HEK293 (cell line): ENCODE results near the gene FHIT.

Experiments used
- CTCF ChIA-PET: fragments of 350-600 bp; formaldehyde crosslinking; extraction: SDS; loops from one replicate; lab custom pipeline; 2021; ENCODE audit warnings: antibody characterized with exemption; lab: Yijun Ruan, JAX
- POLR2A ChIA-PET: fragments of 300-600 bp; formaldehyde crosslinking; extraction: SDS; loops from one replicate; lab custom pipeline; 2020; ENCODE audit warnings: antibody characterized with exemption, inconsistent platforms; lab: Yijun Ruan, JAX
- H3K27ac ChIP-seq: fragments of 200-500 bp; sonication (Bioruptor generic); 2 replicates; pipeline ENCODE4 v1.5.1; 2014; ENCODE audit warnings: low read depth, low read length, control low read depth, inconsistent platforms; ENCODE audit errors: extremely low read depth
- H3K36me3 ChIP-seq, 2 experiments: fragments of 200-500 bp in 1 of 2; sonication (Bioruptor generic) in 1 of 2; 1 replicate in 1 of 2; 2 replicates in 1 of 2; pipeline ENCODE4 v1.5.1; 2014 to 2017; ENCODE audit warnings: inconsistent platforms in 2 of 2, low read length in 2 of 2; ENCODE audit not compliant: control insufficient read depth in 2 of 2, insufficient read depth in 1 of 2
- H3K4me1 ChIP-seq: fragments of 200-500 bp; sonication (Bioruptor generic); 2 replicates; pipeline ENCODE4 v1.5.1; 2014; ENCODE audit warnings: mild to moderate bottlenecking, low read length, inconsistent platforms; ENCODE audit not compliant: control insufficient read depth, insufficient read depth
- H3K4me3 ChIP-seq: 2 replicates; pipeline ENCODE4 v1.5.1; 2011; ENCODE audit warnings: low read depth, mild to moderate bottlenecking, control low read depth, low read length, moderate library complexity
- H3K9me3 ChIP-seq: fragments of 200-500 bp; sonication (Bioruptor generic); 2 replicates; pipeline ENCODE4 v1.5.1; 2014; ENCODE audit warnings: low read depth, low read length, inconsistent platforms; ENCODE audit not compliant: control insufficient read depth, insufficient read depth
- BCL11B ChIP-seq: fragments of 450-650 bp; formaldehyde crosslinking; IDR thresholded peaks from 2 replicates; pipeline ENCODE4 v1.5.1; 2016; ENCODE audit warnings: low read depth, missing biosample characterization, missing genetic modification characterization
- EGR2 ChIP-seq: fragments of 450-650 bp; formaldehyde crosslinking; IDR thresholded peaks from 2 replicates; pipeline ENCODE4 v1.5.1; 2016; ENCODE audit warnings: low read depth, missing biosample characterization, missing genetic modification characterization
- GFI1B ChIP-seq: fragments of 450-650 bp; formaldehyde crosslinking; IDR thresholded peaks from 2 replicates; pipeline ENCODE4 v1.5.1; 2016; ENCODE audit warnings: missing biosample characterization, missing genetic modification characterization
- HOXC10 ChIP-seq: sonication (generic); formaldehyde crosslinking; IDR thresholded peaks from 2 replicates; pipeline ENCODE4 v1.8.1; 2023; ENCODE audit warnings: mild to moderate bottlenecking, missing genetic modification reagents
- KLF10 ChIP-seq: fragments of 450-650 bp; IDR thresholded peaks from 2 replicates; pipeline ENCODE4 v1.5.1; 2018; ENCODE audit warnings: missing biosample characterization, mild to moderate bottlenecking, missing genetic modification characterization
- RBAK ChIP-seq: fragments of 450-650 bp; formaldehyde crosslinking; IDR thresholded peaks from 2 replicates; pipeline ENCODE4 v1.5.1; 2016; ENCODE audit warnings: missing biosample characterization, missing genetic modification characterization
- SCRT2 ChIP-seq: fragments of 450-650 bp; formaldehyde crosslinking; IDR thresholded peaks from 2 replicates; pipeline ENCODE4 v1.5.1; 2016; ENCODE audit warnings: missing biosample characterization, missing genetic modification characterization
- SP3 ChIP-seq: fragments of 450-650 bp; formaldehyde crosslinking; IDR thresholded peaks from 2 replicates; pipeline ENCODE4 v1.5.1; 2016; ENCODE audit warnings: missing biosample characterization, missing genetic modification characterization
- ZFHX2 ChIP-seq: fragments of 450-650 bp; formaldehyde crosslinking; conservative IDR thresholded peaks from 2 replicates; pipeline ENCODE4 v1.5.1; 2016; ENCODE audit warnings: missing biosample characterization, missing genetic modification characterization
- ZFP41 ChIP-seq: fragments of 450-650 bp; formaldehyde crosslinking; IDR thresholded peaks from 2 replicates; pipeline ENCODE4 v1.5.1; 2016; ENCODE audit warnings: missing biosample characterization, missing genetic modification characterization, borderline replicate concordance
- ZNF146 ChIP-seq: fragments of 450-650 bp; formaldehyde crosslinking; IDR thresholded peaks from 2 replicates; pipeline ENCODE4 v1.5.1; 2016; ENCODE audit warnings: missing biosample characterization, missing genetic modification characterization
- ZNF37A ChIP-seq: fragments of 450-650 bp; IDR thresholded peaks from 2 replicates; pipeline ENCODE4 v1.5.1; 2018; ENCODE audit warnings: missing biosample characterization, missing genetic modification characterization
- ZNF391 ChIP-seq: fragments of 450-650 bp; formaldehyde crosslinking; IDR thresholded peaks from 2 replicates; pipeline ENCODE4 v1.5.1; 2016; ENCODE audit warnings: low read depth, missing biosample characterization, missing genetic modification characterization, borderline replicate concordance
- ZNF433 ChIP-seq: fragments of 450-650 bp; formaldehyde crosslinking; IDR thresholded peaks from 2 replicates; pipeline ENCODE4 v1.5.1; 2016; ENCODE audit warnings: missing biosample characterization, missing genetic modification characterization, low read depth
- ZNF510 ChIP-seq: fragments of 450-650 bp; formaldehyde crosslinking; IDR thresholded peaks from 2 replicates; pipeline ENCODE4 v1.5.1; 2018; ENCODE audit warnings: mild to moderate bottlenecking, missing genetic modification characterization, missing biosample characterization; ENCODE audit not compliant: insufficient replicate concordance
- ZNF670 ChIP-seq: fragments of 450-650 bp; formaldehyde crosslinking; IDR thresholded peaks from 2 replicates; pipeline ENCODE4 v1.5.1; 2016; ENCODE audit warnings: missing biosample characterization, missing genetic modification characterization, low read depth
- ZNF701 ChIP-seq: fragments of 450-650 bp; formaldehyde crosslinking; IDR thresholded peaks from 2 replicates; pipeline ENCODE4 v1.5.1; 2016; ENCODE audit warnings: missing biosample characterization, missing genetic modification characterization
- ZNF776 ChIP-seq: fragments of 450-650 bp; formaldehyde crosslinking; IDR thresholded peaks from 2 replicates; pipeline ENCODE4 v1.5.0; 2017; ENCODE audit warnings: missing biosample characterization, missing genetic modification characterization, borderline replicate concordance
- TF ChIP-seq, protein P1 (sequence below): fragments of 450-650 bp; formaldehyde crosslinking; conservative IDR thresholded peaks from 2 replicates; pipeline ENCODE4 v1.5.1; 2016; ENCODE audit warnings: low read depth, missing biosample characterization, missing genetic modification characterization
- TF ChIP-seq, protein P2 (sequence below): fragments of 450-650 bp; formaldehyde crosslinking; IDR thresholded peaks from 2 replicates; pipeline ENCODE4 v1.5.1; 2016; ENCODE audit warnings: missing biosample characterization, missing genetic modification characterization
- TF ChIP-seq, protein P3 (sequence below): fragments of 450-650 bp; formaldehyde crosslinking; IDR thresholded peaks from 2 replicates; pipeline ENCODE4 v1.5.1; 2016; ENCODE audit warnings: missing biosample characterization, missing genetic modification characterization
- TF ChIP-seq, protein P4 (sequence below): fragments of 450-650 bp; formaldehyde crosslinking; IDR thresholded peaks from 2 replicates; pipeline ENCODE4 v1.5.1; 2016; ENCODE audit warnings: missing biosample characterization, missing genetic modification characterization
- TF ChIP-seq, protein P5 (sequence below): fragments of 450-650 bp; formaldehyde crosslinking; IDR thresholded peaks from 2 replicates; pipeline ENCODE4 v1.5.1; 2016; ENCODE audit warnings: missing biosample characterization, missing genetic modification characterization

Gene FHIT

DNA sequence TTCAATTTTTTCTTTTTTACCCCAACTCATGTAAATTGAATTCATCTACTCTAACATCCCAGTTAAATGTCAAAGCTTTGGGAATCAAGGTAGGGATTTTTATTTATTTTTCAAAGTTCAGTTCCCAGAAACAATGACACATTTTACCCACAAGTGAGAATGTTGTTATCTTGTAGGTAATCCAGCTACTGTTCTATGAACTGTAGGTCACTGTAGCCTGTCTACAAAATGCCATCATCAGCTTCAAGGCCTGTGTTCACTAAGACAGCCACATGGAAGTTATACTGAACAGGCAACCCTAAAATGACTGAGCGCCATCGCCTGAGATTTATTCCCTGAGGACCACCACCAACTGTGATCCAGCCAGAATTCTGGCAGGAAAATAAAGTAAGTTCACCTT is 219.7 kb downstream of the FHIT start (continued):
- TF ChIP-seq, protein P1, sequence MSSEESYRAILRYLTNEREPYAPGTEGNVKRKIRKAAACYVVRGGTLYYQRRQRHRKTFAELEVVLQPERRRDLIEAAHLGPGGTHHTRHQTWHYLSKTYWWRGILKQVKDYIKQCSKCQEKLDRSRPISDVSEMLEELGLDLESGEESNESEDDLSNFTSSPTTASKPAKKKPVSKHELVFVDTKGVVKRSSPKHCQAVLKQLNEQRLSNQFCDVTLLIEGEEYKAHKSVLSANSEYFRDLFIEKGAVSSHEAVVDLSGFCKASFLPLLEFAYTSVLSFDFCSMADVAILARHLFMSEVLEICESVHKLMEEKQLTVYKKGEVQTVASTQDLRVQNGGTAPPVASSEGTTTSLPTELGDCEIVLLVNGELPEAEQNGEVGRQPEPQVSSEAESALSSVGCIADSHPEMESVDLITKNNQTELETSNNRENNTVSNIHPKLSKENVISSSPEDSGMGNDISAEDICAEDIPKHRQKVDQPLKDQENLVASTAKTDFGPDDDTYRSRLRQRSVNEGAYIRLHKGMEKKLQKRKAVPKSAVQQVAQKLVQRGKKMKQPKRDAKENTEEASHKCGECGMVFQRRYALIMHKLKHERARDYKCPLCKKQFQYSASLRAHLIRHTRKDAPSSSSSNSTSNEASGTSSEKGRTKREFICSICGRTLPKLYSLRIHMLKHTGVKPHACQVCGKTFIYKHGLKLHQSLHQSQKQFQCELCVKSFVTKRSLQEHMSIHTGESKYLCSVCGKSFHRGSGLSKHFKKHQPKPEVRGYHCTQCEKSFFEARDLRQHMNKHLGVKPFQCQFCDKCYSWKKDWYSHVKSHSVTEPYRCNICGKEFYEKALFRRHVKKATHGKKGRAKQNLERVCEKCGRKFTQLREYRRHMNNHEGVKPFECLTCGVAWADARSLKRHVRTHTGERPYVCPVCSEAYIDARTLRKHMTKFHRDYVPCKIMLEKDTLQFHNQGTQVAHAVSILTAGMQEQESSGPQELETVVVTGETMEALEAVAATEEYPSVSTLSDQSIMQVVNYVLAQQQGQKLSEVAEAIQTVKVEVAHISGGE (tag by site-specific recombination), result no peak
- no peak for TF ChIP-seq RBAK
- TF ChIP-seq, protein P2, sequence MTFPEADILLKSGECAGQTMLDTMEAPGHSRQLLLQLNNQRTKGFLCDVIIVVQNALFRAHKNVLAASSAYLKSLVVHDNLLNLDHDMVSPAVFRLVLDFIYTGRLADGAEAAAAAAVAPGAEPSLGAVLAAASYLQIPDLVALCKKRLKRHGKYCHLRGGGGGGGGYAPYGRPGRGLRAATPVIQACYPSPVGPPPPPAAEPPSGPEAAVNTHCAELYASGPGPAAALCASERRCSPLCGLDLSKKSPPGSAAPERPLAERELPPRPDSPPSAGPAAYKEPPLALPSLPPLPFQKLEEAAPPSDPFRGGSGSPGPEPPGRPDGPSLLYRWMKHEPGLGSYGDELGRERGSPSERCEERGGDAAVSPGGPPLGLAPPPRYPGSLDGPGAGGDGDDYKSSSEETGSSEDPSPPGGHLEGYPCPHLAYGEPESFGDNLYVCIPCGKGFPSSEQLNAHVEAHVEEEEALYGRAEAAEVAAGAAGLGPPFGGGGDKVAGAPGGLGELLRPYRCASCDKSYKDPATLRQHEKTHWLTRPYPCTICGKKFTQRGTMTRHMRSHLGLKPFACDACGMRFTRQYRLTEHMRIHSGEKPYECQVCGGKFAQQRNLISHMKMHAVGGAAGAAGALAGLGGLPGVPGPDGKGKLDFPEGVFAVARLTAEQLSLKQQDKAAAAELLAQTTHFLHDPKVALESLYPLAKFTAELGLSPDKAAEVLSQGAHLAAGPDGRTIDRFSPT (tag by site-specific recombination), result no peak

DNA sequence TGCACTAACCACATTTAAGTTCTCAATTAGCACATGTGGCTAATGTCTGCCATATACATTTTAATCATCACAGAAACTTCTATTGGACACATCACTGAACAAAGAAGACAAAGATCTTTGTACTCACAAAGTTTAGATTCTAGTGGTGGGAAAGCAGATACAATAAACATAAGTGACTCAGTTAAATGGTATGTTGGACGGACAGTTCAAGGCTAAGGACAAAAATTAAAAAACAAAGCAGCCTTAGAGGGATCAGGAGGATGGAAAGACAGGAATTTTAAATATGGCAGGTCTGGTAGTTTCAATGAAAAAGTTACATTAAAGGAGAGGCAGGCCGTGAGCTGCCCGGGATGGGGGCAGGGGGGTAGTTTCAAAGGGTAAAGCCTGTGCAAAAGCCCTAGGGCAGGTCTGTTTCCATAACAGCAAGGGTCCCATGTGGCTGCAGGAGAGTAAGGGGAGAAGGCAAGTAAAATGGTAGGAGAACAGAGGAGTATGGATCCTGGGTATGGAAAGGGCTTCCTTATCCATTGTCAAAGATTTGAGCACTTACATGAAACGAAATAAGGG is 220.7 kb downstream of the FHIT start:
- CTCF ChIA-PET, result no interaction called here
- H3K9me3 ChIP-seq, result no peaks in the 10 kb centered on the region

More for the DNA sequence above, 220.7 kb downstream of the FHIT start:
- Histone ChIP-seq H3K4me1 (no peaks in the 10 kb centered on the region), H3K36me3 (no peaks in the 10 kb centered on the region), H3K27ac (no peak overlapping the region), H3K4me3 (no peak overlapping the region)
- POLR2A ChIA-PET, result no interaction called here
- TF ChIP-seq ZNF391 (tag by site-specific recombination) (no peak), GFI1B (tag by site-specific recombination) (no peak), ZNF776 (tag by site-specific recombination) (no peak), SCRT2 (tag by site-specific recombination) (no peak), EGR2 (tag by site-specific recombination) (no peak), ZFHX2 (no peak), ZNF146 (tag by site-specific recombination) (no peak), ZFP41 (no peak), HOXC10 (CRISPR knock-in tag) (no peak), ZNF701 (tag by site-specific recombination) (no peak), BCL11B (tag by site-specific recombination) (no peak), ZNF670 (tag by site-specific recombination) (no peak), SP3 (tag by site-specific recombination) (no peak), KLF10 (tag by site-specific recombination) (no peak), ZNF510 (no peak), ZNF433 (no peak), ZNF37A (no peak)
- TF ChIP-seq, protein P3, sequence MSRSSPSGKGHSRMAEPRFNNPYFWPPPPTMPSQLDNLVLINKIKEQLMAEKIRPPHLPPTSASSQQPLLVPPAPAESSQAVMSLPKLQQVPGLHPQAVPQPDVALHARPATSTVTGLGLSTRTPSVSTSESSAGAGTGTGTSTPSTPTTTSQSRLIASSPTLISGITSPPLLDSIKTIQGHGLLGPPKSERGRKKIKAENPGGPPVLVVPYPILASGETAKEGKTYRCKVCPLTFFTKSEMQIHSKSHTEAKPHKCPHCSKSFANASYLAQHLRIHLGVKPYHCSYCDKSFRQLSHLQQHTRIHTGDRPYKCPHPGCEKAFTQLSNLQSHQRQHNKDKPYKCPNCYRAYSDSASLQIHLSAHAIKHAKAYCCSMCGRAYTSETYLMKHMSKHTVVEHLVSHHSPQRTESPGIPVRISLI (tag by site-specific recombination), result no peak
- TF ChIP-seq, protein P4, sequence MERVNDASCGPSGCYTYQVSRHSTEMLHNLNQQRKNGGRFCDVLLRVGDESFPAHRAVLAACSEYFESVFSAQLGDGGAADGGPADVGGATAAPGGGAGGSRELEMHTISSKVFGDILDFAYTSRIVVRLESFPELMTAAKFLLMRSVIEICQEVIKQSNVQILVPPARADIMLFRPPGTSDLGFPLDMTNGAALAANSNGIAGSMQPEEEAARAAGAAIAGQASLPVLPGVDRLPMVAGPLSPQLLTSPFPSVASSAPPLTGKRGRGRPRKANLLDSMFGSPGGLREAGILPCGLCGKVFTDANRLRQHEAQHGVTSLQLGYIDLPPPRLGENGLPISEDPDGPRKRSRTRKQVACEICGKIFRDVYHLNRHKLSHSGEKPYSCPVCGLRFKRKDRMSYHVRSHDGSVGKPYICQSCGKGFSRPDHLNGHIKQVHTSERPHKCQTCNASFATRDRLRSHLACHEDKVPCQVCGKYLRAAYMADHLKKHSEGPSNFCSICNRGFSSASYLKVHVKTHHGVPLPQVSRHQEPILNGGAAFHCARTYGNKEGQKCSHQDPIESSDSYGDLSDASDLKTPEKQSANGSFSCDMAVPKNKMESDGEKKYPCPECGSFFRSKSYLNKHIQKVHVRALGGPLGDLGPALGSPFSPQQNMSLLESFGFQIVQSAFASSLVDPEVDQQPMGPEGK (tag by site-specific recombination), result no peak
- TF ChIP-seq, protein P5, sequence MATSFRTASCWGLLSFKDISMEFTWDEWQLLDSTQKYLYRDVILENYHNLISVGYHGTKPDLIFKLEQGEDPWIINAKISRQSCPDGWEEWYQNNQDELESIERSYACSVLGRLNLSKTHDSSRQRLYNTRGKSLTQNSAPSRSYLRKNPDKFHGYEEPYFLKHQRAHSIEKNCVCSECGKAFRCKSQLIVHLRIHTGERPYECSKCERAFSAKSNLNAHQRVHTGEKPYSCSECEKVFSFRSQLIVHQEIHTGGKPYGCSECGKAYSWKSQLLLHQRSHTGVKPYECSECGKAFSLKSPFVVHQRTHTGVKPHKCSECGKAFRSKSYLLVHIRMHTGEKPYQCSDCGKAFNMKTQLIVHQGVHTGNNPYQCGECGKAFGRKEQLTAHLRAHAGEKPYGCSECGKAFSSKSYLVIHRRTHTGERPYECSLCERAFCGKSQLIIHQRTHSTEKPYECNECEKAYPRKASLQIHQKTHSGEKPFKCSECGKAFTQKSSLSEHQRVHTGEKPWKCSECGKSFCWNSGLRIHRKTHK (tag by site-specific recombination), result no peak
